GM23248 (cell line): ENCODE data around the gene RRP8.

ENCODE experiments used
- EZH2 ChIP-seq: fragments of 200-600 bp; sonication (generic); IDR thresholded peaks from 2 replicates; pipeline ENCODE4 v1.6.1; 2018; ENCODE audit warnings: antibody characterized with exemption, mild to moderate bottlenecking; ENCODE audit not compliant: insufficient read depth, poor library complexity, severe bottlenecking
- EZH2phosphoT487 ChIP-seq: fragments of 200-600 bp; sonication (generic); IDR thresholded peaks from 2 replicates; pipeline ENCODE4 v1.6.1; 2018; ENCODE audit warnings: antibody characterized with exemption, moderate library complexity, mild to moderate bottlenecking, low read depth; ENCODE audit not compliant: insufficient read depth

GRCh38 chr11:6604790-6605189 is 1.4 kb upstream of the RRP8 start:
- no peak for TF ChIP-seq EZH2phosphoT487
- TF ChIP-seq EZH2, result no peak
